A673 (cell line): Measurements from ENCODE around the gene ZCCHC24.

Experiments
- CTCF ChIP-seq: fragments of 300-800, 200-600 bp; sonication (generic); conservative IDR thresholded peaks from 2 replicates; pipeline ENCODE4 v1.5.1; 2017; ENCODE audit warnings: low read depth, mild to moderate bottlenecking, antibody characterized with exemption, low read length, moderate library complexity, mixed read lengths
- EZH2 ChIP-seq: fragments of 200-600 bp; sonication (generic); IDR thresholded peaks from 2 replicates; pipeline ENCODE4 v1.6.1; 2017; ENCODE audit warnings: borderline replicate concordance, low read depth, mild to moderate bottlenecking, mixed read lengths, antibody characterized with exemption, low read length; ENCODE audit not compliant: poor library complexity, severe bottlenecking

DNA sequence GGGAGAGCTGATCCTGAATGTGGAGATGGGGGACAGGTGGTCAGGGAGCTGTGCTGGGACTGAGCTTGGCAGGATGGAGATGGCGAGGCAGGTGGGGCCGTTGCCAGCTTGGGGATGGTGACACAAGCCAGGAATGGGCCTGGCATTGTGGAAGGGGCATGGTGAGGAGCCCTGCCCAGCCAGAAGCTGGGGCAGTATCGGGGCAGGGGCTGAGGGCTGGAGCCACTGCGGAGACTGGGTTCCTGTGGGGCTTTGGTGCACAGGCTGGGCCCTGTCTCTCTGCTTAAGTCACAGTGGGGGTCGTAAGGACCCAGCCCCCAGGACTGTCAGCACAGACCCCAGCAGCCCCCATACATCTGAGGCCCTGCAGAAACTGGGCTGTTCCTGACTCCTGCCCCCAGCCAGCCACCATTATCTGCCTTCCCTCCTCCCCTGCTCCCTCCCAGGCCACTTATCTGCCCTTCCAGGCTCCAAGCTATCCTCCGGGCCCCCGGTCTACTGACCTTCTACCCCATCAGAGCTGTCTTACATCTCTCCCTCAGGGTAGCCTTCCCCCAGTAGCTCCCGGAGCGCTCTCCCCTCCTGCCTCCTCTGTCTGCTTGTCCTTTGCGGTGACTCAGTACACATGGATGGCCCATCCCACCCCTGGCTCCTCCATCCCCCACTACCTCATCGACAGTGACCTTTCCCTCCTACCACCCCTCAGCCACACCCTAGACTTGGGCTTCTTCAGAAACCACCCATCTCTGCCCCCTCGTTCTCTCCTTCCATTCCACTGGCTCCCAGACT, 54.0 kb downstream of the ZCCHC24 start:
- TF ChIP-seq CTCF (no peak), EZH2 (no peak)
